Neural crest cell (in vitro differentiated cells): ENCODE results near the gene SLC26A8. TPM values are rescaled to one million over a fixed set of nuclear protein-coding genes. Genes with fewer than 3 reads are reported as not detected.
"Not testable (repeated sequence)": the region's sequence is repeated elsewhere in the genome, so short reads cannot be mapped to it uniquely, and the experiment has no call there.

ENCODE experiments used
- DNase-seq: peaks from one replicate; pipeline ENCODE4 v3.0.0; 2021; ENCODE audit warnings: low read depth, mixed read lengths, low spot score
- H3K27ac Mint-ChIP-seq: one replicate; pipeline ENCODE4 v1.8.0; 2021; ENCODE audit warnings: mild to moderate bottlenecking, mixed read lengths; ENCODE audit not compliant: unreplicated experiment
- H3K27me3 Mint-ChIP-seq: 2 replicates; pipeline ENCODE4 v1.8.0; 2021; ENCODE audit warnings: low read depth, mild to moderate bottlenecking, mixed read lengths
- H3K36me3 Mint-ChIP-seq: 2 replicates; pipeline ENCODE4 v1.8.0; 2021; ENCODE audit warnings: low read depth, mild to moderate bottlenecking, mixed read lengths
- H3K4me1 Mint-ChIP-seq: 2 replicates; pipeline ENCODE4 v1.8.0; 2021; ENCODE audit warnings: mixed read lengths
- H3K4me3 Mint-ChIP-seq: one replicate; pipeline ENCODE4 v1.8.0; 2021; ENCODE audit warnings: mild to moderate bottlenecking, mixed read lengths
- H3K9me3 Mint-ChIP-seq: 2 replicates; pipeline ENCODE4 v1.8.0; 2021; ENCODE audit warnings: mixed read lengths
- CTCF ChIP-seq: fragments of 200-600 bp; sonication (generic); conservative IDR thresholded peaks from 2 replicates; pipeline ENCODE4 v1.5.0; 2021; ENCODE audit warnings: antibody characterized with exemption, mild to moderate bottlenecking
- total RNA-seq: library from RNA; stranded (reverse); gene quantifications from 2 replicates; pipeline ENCODE4 v1.2.1, GENCODE V29; 2021

SLC26A8 gene
- total RNA-seq, 1 donor from 2014 or later = 0.33 TPM

GRCh38 chr6:35916056-35916455, 108.4 kb downstream of the SLC26A8 start:
- H3K9me3 Mint-ChIP-seq = peaks cover 4% of the 10 kb centered on the region
- TF ChIP-seq CTCF = no peak
- no peak overlapping the region for H3K4me3 Mint-ChIP-seq
- H3K27ac Mint-ChIP-seq = no peak overlapping the region
- H3K4me1 Mint-ChIP-seq = peaks cover 31% of the 10 kb centered on the region
- peaks cover 20% of the 10 kb centered on the region for H3K36me3 Mint-ChIP-seq
- no peak for DNase-seq
- no peaks in the 10 kb centered on the region for H3K27me3 Mint-ChIP-seq

- Mint-ChIP-seq H3K27me3 (no peaks in the 10 kb centered on the region), H3K4me3 (no peak overlapping the region), H3K9me3 (peaks cover 9% of the 10 kb centered on the region), H3K36me3 (peaks cover 35% of the 10 kb centered on the region), H3K4me1 (peaks cover 26% of the 10 kb centered on the region), H3K27ac (no peak overlapping the region)
- no peak for TF ChIP-seq CTCF
- DNase-seq = no peak
These were observed 109.9 kb downstream of the SLC26A8 start for GRCh38 chr6:35914536-35914935.

- TF ChIP-seq CTCF = no peak
- Mint-ChIP-seq H3K9me3 (peaks cover 14% of the 10 kb centered on the region), H3K27me3 (no peaks in the 10 kb centered on the region), H3K27ac (no peak overlapping the region), H3K36me3 (peaks cover 54% of the 10 kb centered on the region), H3K4me3 (peak overlapping the region; percentile 3), H3K4me1 (peaks cover 3% of the 10 kb centered on the region)
- no peak for DNase-seq
These were observed 112.4 kb downstream of the SLC26A8 start for GRCh38 chr6:35911871-35912653.

- H3K27ac Mint-ChIP-seq, H3K4me1 Mint-ChIP-seq, DNase-seq, H3K4me3 Mint-ChIP-seq, H3K27me3 Mint-ChIP-seq: not testable (repeated sequence)
- Mint-ChIP-seq H3K9me3 (peaks cover 14% of the 10 kb centered on the region), H3K36me3 (peaks cover 57% of the 10 kb centered on the region)
These were observed 114.9 kb downstream of the SLC26A8 start for GRCh38 chr6:35909571-35909970.

- H3K27me3 Mint-ChIP-seq, H3K4me1 Mint-ChIP-seq, DNase-seq, H3K4me3 Mint-ChIP-seq: not testable (repeated sequence)
- H3K9me3 Mint-ChIP-seq = peaks cover 14% of the 10 kb centered on the region
- H3K36me3 Mint-ChIP-seq = peaks cover 61% of the 10 kb centered on the region
- H3K27ac Mint-ChIP-seq = peak overlapping the region; percentile 71
These were observed 115.6 kb downstream of the SLC26A8 start for GRCh38 chr6:35908753-35909401.

- no peak for DNase-seq
- TF ChIP-seq CTCF = no peak
- no peak overlapping the region for H3K4me3 Mint-ChIP-seq
- H3K4me1 Mint-ChIP-seq = no peaks in the 10 kb centered on the region
- H3K27ac Mint-ChIP-seq = no peak overlapping the region
- peaks cover 14% of the 10 kb centered on the region for H3K9me3 Mint-ChIP-seq
- peaks cover 55% of the 10 kb centered on the region for H3K36me3 Mint-ChIP-seq
- H3K27me3 Mint-ChIP-seq = no peaks in the 10 kb centered on the region
These were observed 116.7 kb downstream of the SLC26A8 start for GRCh38 chr6:35907750-35908149.
